ENCODE measurements around the gene HAL. TPM values are rescaled to one million over a fixed set of nuclear protein-coding genes. Genes with fewer than 3 reads are reported as not detected.
A peak's percentile ranks its signal among the peaks of the same experiment; 100 is the strongest.

Gene HAL
- total and polyA plus RNA-seq, 10 of the 15 experiments (the other 5 are each of a cell fraction or from before 2014, with no cell fraction given) = 0.04 to 0.45 (median 0.13) TPM; not detected in 1

- no peak for TF ChIP-seq NR2C2 (IDR thresholded peaks at IDR 0.05; ENCODE audit: borderline replicate concordance, control insufficient read depth, insufficient read length, low read depth)
- TF ChIP-seq GATAD2B (conservative IDR thresholded peaks at IDR 0.05; ENCODE audit: low read depth) = no peak
- peak; percentile 31 to 42; a peak in 1 of 4 replicates for TF ChIP-seq IKZF2 (IDR thresholded peaks at IDR 0.05)
- no peak for TF ChIP-seq IRF4 (IDR thresholded peaks at IDR 0.05; ENCODE audit: low read depth, low read length)
- no peak for TF ChIP-seq JUND (IDR thresholded peaks at IDR 0.05; ENCODE audit: low read depth, low read length)
- no peak for TF ChIP-seq RCOR1 (conservative IDR thresholded peaks at IDR 0.05; ENCODE audit: low read depth, low read length)
- no peak for TF ChIP-seq SKIL (IDR thresholded peaks at IDR 0.05; ENCODE audit: low read depth, poor library complexity, severe bottlenecking)
- no peak for TF ChIP-seq E2F8 (IDR thresholded peaks at IDR 0.05; ENCODE audit: low read depth, partially characterized antibody)
- TF ChIP-seq TCF7 (IDR thresholded peaks at IDR 0.05; ENCODE audit: borderline replicate concordance) = peak; percentile 92
- TF ChIP-seq FOXK2 (IDR thresholded peaks at IDR 0.05) = no peak
- no peak for TF ChIP-seq RELB (IDR thresholded peaks at IDR 0.05; ENCODE audit: low read depth)
- TF ChIP-seq YY1 (IDR thresholded peaks at IDR 0.05; ENCODE audit: low read depth, low read length) = peak; percentile 70
- no peak for TF ChIP-seq RELA (IDR thresholded peaks at IDR 0.05; ENCODE audit: borderline replicate concordance, partially characterized antibody)
- TF ChIP-seq ZSCAN29 (IDR thresholded peaks at IDR 0.05) = no peak
- TF ChIP-seq ZNF274 (IDR thresholded peaks at IDR 0.05; ENCODE audit: insufficient read depth, insufficient read length) = no peak
- TF ChIP-seq POLR2AphosphoS2 (IDR thresholded peaks at IDR 0.05; ENCODE audit: low read depth, low read length) = no peak
- TF ChIP-seq USF2 (IDR thresholded peaks at IDR 0.05; ENCODE audit: borderline replicate concordance, low read depth, low read length) = peak; percentile 68
- TF ChIP-seq BCLAF1 (IDR thresholded peaks at IDR 0.05) = no peak
- no peak; the same call in 1 of the 2 replicates for TF ChIP-seq RUNX3 (IDR thresholded peaks at IDR 0.05; ENCODE audit: low read length)
- no peak for TF ChIP-seq MYB (IDR thresholded peaks at IDR 0.05; ENCODE audit: borderline replicate concordance, low read depth, low read length)
Observed at GRCh38 chr12:95942524-95943329, 53.4 kb downstream of the HAL start, which contains the start of gene CCDC38 (continued).

Data from GM12878 (cell line).